HCT116 (cell line): ENCODE data around the gene DOC2A. TPM values are rescaled to one million over a fixed set of nuclear protein-coding genes. Genes with fewer than 3 reads are reported as not detected.

Experiments used
- ATAC-seq: fragments of 200-7000 bp; cut with Tn5 transposase; 2 replicates; pipeline ENCODE4 v1.9.1; 2020; ENCODE audit warnings: mild to moderate bottlenecking, moderate library complexity
- BruUV-seq: library from RNA; stranded (reverse); fragments of 400-500 nt; replicated peaks from 2 replicates; lab custom pipeline; 2021; lab: Mats Ljungman, UMichigan
- CTCF ChIA-PET: fragments of 300-600 bp; sonication (Branson Sonifier 250); formaldehyde crosslinking; loops from one replicate; lab custom pipeline; 2021; ENCODE audit warnings: antibody characterized with exemption; lab: Charles Lee
- POLR2A ChIA-PET: fragments of 300-600, 350-600 bp; sonication (Branson Sonifier 250); formaldehyde crosslinking; loops from one replicate; lab custom pipeline; 2021; ENCODE audit warnings: antibody characterized with exemption; lab: Charles Lee
- RAD21 ChIA-PET, 2 experiments: fragments of 300-600 bp; sonication (Branson Sonifier 250); formaldehyde crosslinking; loops; one replicate each; lab custom pipeline; 2023; ENCODE audit warnings: low total read pairs in 2 of 2; ENCODE audit not compliant: uncharacterized antibody in 2 of 2, unreplicated experiment in 2 of 2, low non-redundant PET in 1 of 2; lab: Charles Lee
- DNase-seq: peaks from one replicate; pipeline ENCODE4 v3.0.0-alpha.2; 2010; ENCODE audit warnings: low read depth, low spot score
- H2AFZ ChIP-seq: fragments of 200-600 bp; shearing (Covaris generic), sonication (generic); 2 replicates; pipeline ENCODE4 v1.6.1; 2017; ENCODE audit warnings: low read depth, mixed run types, mixed read lengths, antibody characterized with exemption, low read length; ENCODE audit not compliant: poor library complexity, severe bottlenecking
- H3K27ac ChIP-seq: 2 replicates; pipeline ENCODE4 v1.5.1; 2012; ENCODE audit warnings: low read depth, low read length
- H3K27me3 ChIP-seq: fragments of 200-600 bp; sonication (generic); 2 replicates; pipeline ENCODE4 v1.6.1; 2016; ENCODE audit warnings: mixed run types, low read length, mixed read lengths; ENCODE audit not compliant: insufficient read depth
- H3K36me3 ChIP-seq, 2 experiments: fragments of 200-500 bp in 1 of 2; fragments of 200-600 bp in 1 of 2; sonication (Bioruptor generic) in 1 of 2; sonication (generic) in 1 of 2; 2 replicates each; pipeline versions ENCODE4 v1.5.1 to v1.6.1; 2014 to 2016; ENCODE audit warnings: low read length in 2 of 2, inconsistent platforms in 1 of 2, mixed read lengths in 1 of 2, mixed run types in 1 of 2; ENCODE audit not compliant: insufficient read depth in 2 of 2, control insufficient read depth in 1 of 2
- H3K4me1 ChIP-seq, 2 experiments: fragments of 200-600 bp in 1 of 2; sonication (generic) in 1 of 2; 2 replicates each; pipeline versions ENCODE4 v1.5.1 to v1.6.1; 2012 to 2017; ENCODE audit warnings: low read length in 2 of 2, inconsistent platforms in 1 of 2, mild to moderate bottlenecking in 1 of 2, mixed read lengths in 1 of 2, mixed run types in 1 of 2, moderate library complexity in 1 of 2; ENCODE audit not compliant: insufficient read depth in 2 of 2, control insufficient read depth in 1 of 2
- H3K4me2 ChIP-seq: fragments of 200-600 bp; sonication (generic); 2 replicates; pipeline ENCODE4 v1.6.1; 2017; ENCODE audit warnings: mixed run types, low read length, mixed read lengths
- H3K4me3 ChIP-seq, 2 experiments: fragments of 200-600 bp in 1 of 2; sonication (generic) in 1 of 2; replicated peaks in 1 of 2; 2 replicates each; pipeline ENCODE4 v1.5.1; 2011 to 2016; ENCODE audit warnings: low read length in 2 of 2, control low read depth in 1 of 2, low read depth in 1 of 2, mild to moderate bottlenecking in 1 of 2, mixed read lengths in 1 of 2, mixed run types in 1 of 2
- H3K79me2 ChIP-seq: fragments of 200-600 bp; sonication (generic); 2 replicates; pipeline ENCODE4 v1.6.1; 2017; ENCODE audit warnings: mild to moderate bottlenecking, mixed run types, low read length, moderate library complexity, mixed read lengths; ENCODE audit not compliant: insufficient read depth
- H3K9ac ChIP-seq: fragments of 200-600 bp; sonication (generic); 2 replicates; pipeline ENCODE4 v1.6.1; 2016; ENCODE audit warnings: low read length, mixed read lengths
- H3K9me2 ChIP-seq: fragments of 200-600 bp; sonication (generic), shearing (Covaris generic); 2 replicates; pipeline ENCODE4 v1.6.1; 2017; ENCODE audit warnings: mixed run types, mild to moderate bottlenecking, moderate library complexity; ENCODE audit not compliant: insufficient read depth
- H3K9me3 ChIP-seq, 2 experiments: fragments of 200-500 bp in 1 of 2; fragments of 200-600 bp in 1 of 2; sonication (Bioruptor generic) in 1 of 2; sonication (generic) in 1 of 2; 2 replicates each; pipeline ENCODE4 v1.6.1; 2014 to 2017; ENCODE audit warnings: low read length in 2 of 2, mixed read lengths in 2 of 2, inconsistent platforms in 1 of 2, low read depth in 1 of 2, mild to moderate bottlenecking in 1 of 2, mixed run types in 1 of 2, moderate library complexity in 1 of 2; ENCODE audit not compliant: control insufficient read depth in 1 of 2, insufficient read depth in 1 of 2
- H4K20me1 ChIP-seq: fragments of 200-600 bp; sonication (generic), shearing (Covaris generic); 2 replicates; pipeline ENCODE4 v1.6.1; 2017; ENCODE audit warnings: mixed run types, mild to moderate bottlenecking, moderate library complexity; ENCODE audit not compliant: insufficient read depth
- CBX3 ChIP-seq: IDR thresholded peaks from 2 replicates; pipeline ENCODE4 v1.6.1; 2012; ENCODE audit warnings: low read depth
- EGR1 ChIP-seq: IDR thresholded peaks from 2 replicates; pipeline ENCODE4 v1.6.1; 2012; ENCODE audit warnings: low read depth
- EZH2 ChIP-seq: fragments of 200-600 bp; sonication (generic); IDR thresholded peaks from 2 replicates; pipeline ENCODE4 v1.6.1; 2017; ENCODE audit warnings: antibody characterized with exemption, mixed run types
- EZH2phosphoT487 ChIP-seq: fragments of 200-600 bp; IDR thresholded peaks from 2 replicates; pipeline ENCODE4 v1.6.1; 2018; ENCODE audit warnings: antibody characterized with exemption, borderline replicate concordance
- MAX ChIP-seq: IDR thresholded peaks from 2 replicates; pipeline ENCODE4 v1.6.1; 2012
- POLR2A ChIP-seq: IDR thresholded peaks from 2 replicates; pipeline ENCODE4 v1.7.0; 2011; ENCODE audit warnings: borderline replicate concordance; ENCODE audit not compliant: insufficient read depth, insufficient read length; ENCODE audit errors: extremely low read depth
- POLR2AphosphoS5 ChIP-seq: IDR thresholded peaks from 2 replicates; pipeline ENCODE4 v1.6.1; 2011; ENCODE audit warnings: mild to moderate bottlenecking, low read depth, low read length, moderate library complexity
- SIN3A ChIP-seq: IDR thresholded peaks from 2 replicates; pipeline ENCODE4 v1.6.1; 2012; ENCODE audit warnings: low read depth
- SP1 ChIP-seq: IDR thresholded peaks from 2 replicates; pipeline ENCODE4 v1.6.1; 2012; ENCODE audit warnings: low read depth
- SRF ChIP-seq: IDR thresholded peaks from 2 replicates; pipeline ENCODE4 v1.6.1; 2012; ENCODE audit warnings: low read depth
- TCF7L2 ChIP-seq: IDR thresholded peaks from 2 replicates; pipeline ENCODE4 v1.7.0; 2011; ENCODE audit warnings: borderline replicate concordance, inconsistent platforms; ENCODE audit not compliant: insufficient read depth, insufficient read length; ENCODE audit errors: extremely low read depth
- YY1 ChIP-seq: IDR thresholded peaks from 2 replicates; pipeline ENCODE4 v1.6.1; 2011; ENCODE audit warnings: low read length, low read depth, moderate library complexity, mild to moderate bottlenecking; ENCODE audit not compliant: insufficient replicate concordance; ENCODE audit errors: extremely low read depth
- ZBTB33 ChIP-seq: IDR thresholded peaks from 2 replicates; pipeline ENCODE4 v1.6.1; 2011; ENCODE audit warnings: mild to moderate bottlenecking, low read length, moderate library complexity; ENCODE audit not compliant: insufficient replicate concordance; ENCODE audit errors: extremely low read depth
- ZFX ChIP-seq: fragments of 450-650 bp; IDR thresholded peaks from 2 replicates; pipeline ENCODE4 v1.6.1; 2017
- ZNF274 ChIP-seq: fragments of 200-500 bp; sonication (Bioruptor generic); IDR thresholded peaks from 2 replicates; pipeline ENCODE4 v1.6.1; 2014; ENCODE audit warnings: mild to moderate bottlenecking, low read depth, low read length, inconsistent platforms
- intact Hi-C: fragments of 100-400 bp; cut with micrococcal nuclease; formaldehyde crosslinking; loops from 2 replicates; pipeline ENCODE4 v1.10.0; 2022
- total RNA-seq: library from RNA; stranded (reverse); gene quantifications from one replicate; pipeline ENCODE4 v1.2.1, GENCODE V29; 2021; ENCODE audit not compliant: unreplicated experiment
- TF ChIP-seq, protein P1 (sequence below): IDR thresholded peaks from 2 replicates; pipeline ENCODE4 v1.6.1; 2012
- TF ChIP-seq, protein P2 (sequence below): IDR thresholded peaks from 2 replicates; pipeline ENCODE4 v1.6.1; 2012; ENCODE audit warnings: low read depth

The DOC2A gene
- total RNA-seq, 1 experiment from 2014 or later = 17.3 TPM

- H2AFZ ChIP-seq = no peak overlapping the region
- TF ChIP-seq SP1 (no peak), POLR2A (no peak), EZH2 (no peak), CBX3 (no peak), ZBTB33 (no peak), TCF7L2 (no peak), MAX (no peak), ZNF274 (no peak), SIN3A (no peak), POLR2AphosphoS5 (no peak), YY1 (no peak), ZFX (no peak), SRF (no peak), EZH2phosphoT487 (no peak), EGR1 (no peak)
- TF ChIP-seq, protein P1, sequence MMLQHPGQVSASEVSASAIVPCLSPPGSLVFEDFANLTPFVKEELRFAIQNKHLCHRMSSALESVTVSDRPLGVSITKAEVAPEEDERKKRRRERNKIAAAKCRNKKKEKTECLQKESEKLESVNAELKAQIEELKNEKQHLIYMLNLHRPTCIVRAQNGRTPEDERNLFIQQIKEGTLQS = no peak
- TF ChIP-seq, protein P2, sequence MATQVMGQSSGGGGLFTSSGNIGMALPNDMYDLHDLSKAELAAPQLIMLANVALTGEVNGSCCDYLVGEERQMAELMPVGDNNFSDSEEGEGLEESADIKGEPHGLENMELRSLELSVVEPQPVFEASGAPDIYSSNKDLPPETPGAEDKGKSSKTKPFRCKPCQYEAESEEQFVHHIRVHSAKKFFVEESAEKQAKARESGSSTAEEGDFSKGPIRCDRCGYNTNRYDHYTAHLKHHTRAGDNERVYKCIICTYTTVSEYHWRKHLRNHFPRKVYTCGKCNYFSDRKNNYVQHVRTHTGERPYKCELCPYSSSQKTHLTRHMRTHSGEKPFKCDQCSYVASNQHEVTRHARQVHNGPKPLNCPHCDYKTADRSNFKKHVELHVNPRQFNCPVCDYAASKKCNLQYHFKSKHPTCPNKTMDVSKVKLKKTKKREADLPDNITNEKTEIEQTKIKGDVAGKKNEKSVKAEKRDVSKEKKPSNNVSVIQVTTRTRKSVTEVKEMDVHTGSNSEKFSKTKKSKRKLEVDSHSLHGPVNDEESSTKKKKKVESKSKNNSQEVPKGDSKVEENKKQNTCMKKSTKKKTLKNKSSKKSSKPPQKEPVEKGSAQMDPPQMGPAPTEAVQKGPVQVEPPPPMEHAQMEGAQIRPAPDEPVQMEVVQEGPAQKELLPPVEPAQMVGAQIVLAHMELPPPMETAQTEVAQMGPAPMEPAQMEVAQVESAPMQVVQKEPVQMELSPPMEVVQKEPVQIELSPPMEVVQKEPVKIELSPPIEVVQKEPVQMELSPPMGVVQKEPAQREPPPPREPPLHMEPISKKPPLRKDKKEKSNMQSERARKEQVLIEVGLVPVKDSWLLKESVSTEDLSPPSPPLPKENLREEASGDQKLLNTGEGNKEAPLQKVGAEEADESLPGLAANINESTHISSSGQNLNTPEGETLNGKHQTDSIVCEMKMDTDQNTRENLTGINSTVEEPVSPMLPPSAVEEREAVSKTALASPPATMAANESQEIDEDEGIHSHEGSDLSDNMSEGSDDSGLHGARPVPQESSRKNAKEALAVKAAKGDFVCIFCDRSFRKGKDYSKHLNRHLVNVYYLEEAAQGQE = no peak
- no peaks in the 10 kb centered on the region for H4K20me1 ChIP-seq
- H3K9ac ChIP-seq = no peak overlapping the region
- H3K27me3 ChIP-seq = no peaks in the 10 kb centered on the region
- ChIA-PET CTCF (no interaction called here), POLR2A (no interaction called here), RAD21 (no interaction called here)
- H3K4me1 ChIP-seq = peaks cover 8 to 20% of the 10 kb centered on the region in 2 experiments
- no peak overlapping the region; the same call in 1 of the 2 replicates for H3K27ac ChIP-seq
- H3K9me2 ChIP-seq = no peaks in the 10 kb centered on the region
- BruUV-seq = no TSS peak
- intact Hi-C loops = no loop called here
- no peak overlapping the region for H3K4me2 ChIP-seq
- DNase-seq (no peak), ATAC-seq (no peak)
- H3K4me3 ChIP-seq = no peak overlapping the region
- H3K36me3 ChIP-seq = peaks cover 53 to 59% of the 10 kb centered on the region in 2 experiments
- no peaks in the 10 kb centered on the region for H3K9me3 ChIP-seq
- peaks cover 66% of the 10 kb centered on the region for H3K79me2 ChIP-seq
Observed at GRCh38 chr16:29978564-29979270, 32.1 kb downstream of the DOC2A start.
